Spinal cord (tissue), 10 donors: ENCODE results near the gene OVOL3. TPM values are rescaled to one million over a fixed set of nuclear protein-coding genes. Genes with fewer than 3 reads are reported as not detected.

Source experiments
- DNase-seq, 6 donors: peaks; one replicate each; pipeline versions ENCODE4 v3.0.0 to v3.0.0-alpha.2; 2013 to 2015; ENCODE audit warnings: low spot score in 6 of 6, low read depth in 4 of 6
- H3K27ac ChIP-seq: one replicate; pipeline ENCODE4 v1.5.1; 2013; ENCODE audit warnings: low read depth, low read length, control low read depth
- H3K27me3 ChIP-seq: one replicate; pipeline ENCODE4 v1.6.1; 2013; ENCODE audit warnings: low read length; ENCODE audit not compliant: control insufficient read depth, insufficient read depth
- H3K36me3 ChIP-seq: one replicate; pipeline ENCODE4 v1.6.1; 2013; ENCODE audit warnings: low read length; ENCODE audit not compliant: control insufficient read depth, insufficient read depth
- H3K4me1 ChIP-seq: one replicate; pipeline ENCODE4 v1.6.1; 2013; ENCODE audit warnings: low read length; ENCODE audit not compliant: control insufficient read depth, insufficient read depth
- H3K4me3 ChIP-seq: one replicate; pipeline ENCODE4 v1.5.1; 2013; ENCODE audit warnings: low read depth, low read length, control low read depth
- H3K9me3 ChIP-seq: one replicate; pipeline ENCODE4 v1.6.1; 2013; ENCODE audit warnings: low read length; ENCODE audit not compliant: control insufficient read depth, insufficient read depth
- WGBS: methylation state at CpG from one replicate; pipeline ENCODE4 v1.1.5; 2013; ENCODE audit warnings: missing lambda C conversion rate; ENCODE audit not compliant: insufficient coverage; 5-methylcytosine and 5-hydroxymethylcytosine counted together
- polyA plus RNA-seq, 2 donors: library from polyadenylated mRNA; unstranded; fragments of 120-200 nt; gene quantifications; one replicate each; pipeline ENCODE4 v1.2.1, GENCODE V29; 2013; ENCODE audit not compliant: insufficient read length in 2 of 2
- total RNA-seq, 2 donors: library from RNA; depleted of rRNA in 1 of 2; stranded (reverse); fragments of 120-200 nt in 1 of 2; fragments of >200 nt in 1 of 2; gene quantifications; one replicate each; pipeline versions ENCODE4 v1.2.3 to v1.2.4, GENCODE V29; 2013 to 2014
- donor health status: healthy.

Gene OVOL3
- total and polyA plus RNA-seq, 4 donors = 0.56 TPM; not detected in 3

DNA sequence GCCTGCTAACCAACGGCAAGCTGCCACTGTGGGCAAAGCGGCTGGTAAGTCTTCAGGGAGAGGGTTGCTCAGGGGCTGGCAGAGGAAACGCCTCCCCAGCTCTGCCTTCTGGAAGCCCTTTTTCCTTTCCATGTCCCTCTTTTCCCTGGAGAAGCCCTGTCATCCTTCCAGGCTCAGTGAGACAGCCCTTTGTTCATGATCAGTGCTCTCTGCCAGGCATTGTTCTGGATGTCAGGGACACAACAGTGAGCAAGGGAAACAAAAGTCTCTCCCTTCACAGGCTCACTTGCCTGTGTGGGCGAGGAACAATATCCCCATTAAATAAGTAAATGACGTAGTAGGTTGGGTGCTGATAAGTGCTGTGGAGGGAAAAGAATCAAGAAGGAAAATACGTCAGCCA lies 13.9 kb upstream of the OVOL3 start:
- peaks cover 2% of the 10 kb centered on the region for H3K4me1 ChIP-seq
- H3K4me3 ChIP-seq = no peak overlapping the region
- H3K27me3 ChIP-seq = no peaks in the 10 kb centered on the region
- DNase-seq = peak in 1 of 6 donors; percentile 28
- WGBS = 65% methylated on average over 2 of the region's 6 CpGs
- H3K27ac ChIP-seq = no peak overlapping the region
- peaks cover 38% of the 10 kb centered on the region for H3K36me3 ChIP-seq
- H3K9me3 ChIP-seq = no peaks in the 10 kb centered on the region

DNA sequence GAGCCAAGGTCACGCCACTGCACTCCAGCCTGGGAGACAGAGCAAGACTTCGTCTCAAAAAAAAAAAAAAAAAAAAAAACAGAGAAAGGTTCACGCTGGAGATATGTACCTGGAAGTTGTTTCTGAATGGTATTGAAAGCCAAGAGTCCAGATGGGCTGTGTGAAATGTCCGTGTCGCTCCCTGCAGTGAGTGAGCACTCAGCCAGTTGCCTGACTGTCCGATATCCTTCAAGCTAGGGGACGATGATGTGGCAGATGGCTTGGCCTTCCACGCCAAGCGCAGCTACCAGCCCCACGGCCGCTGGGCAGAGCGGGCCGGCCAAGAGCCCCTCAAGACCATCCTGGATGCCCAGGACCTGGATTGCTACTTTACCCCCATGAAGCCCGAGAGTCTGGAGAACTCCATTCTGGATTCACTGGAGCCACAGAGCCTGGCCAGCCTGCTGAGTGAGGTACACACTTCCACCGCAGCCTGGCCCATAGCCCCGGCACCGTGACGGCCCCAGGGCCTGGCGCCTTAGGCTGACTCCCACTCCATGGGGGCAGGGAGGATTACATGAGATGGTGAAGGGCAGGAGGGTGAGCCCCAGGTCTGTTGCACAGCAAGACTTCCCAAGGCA lies 11.7 kb upstream of the OVOL3 start:
- Histone ChIP-seq H3K36me3 (peaks cover 50% of the 10 kb centered on the region), H3K9me3 (no peaks in the 10 kb centered on the region), H3K27me3 (no peaks in the 10 kb centered on the region), H3K27ac (no peak overlapping the region), H3K4me1 (peaks cover 2% of the 10 kb centered on the region), H3K4me3 (no peak overlapping the region)
- WGBS = 88% methylated on average over 18 of the region's 19 CpGs
- DNase-seq = no peak

DNA sequence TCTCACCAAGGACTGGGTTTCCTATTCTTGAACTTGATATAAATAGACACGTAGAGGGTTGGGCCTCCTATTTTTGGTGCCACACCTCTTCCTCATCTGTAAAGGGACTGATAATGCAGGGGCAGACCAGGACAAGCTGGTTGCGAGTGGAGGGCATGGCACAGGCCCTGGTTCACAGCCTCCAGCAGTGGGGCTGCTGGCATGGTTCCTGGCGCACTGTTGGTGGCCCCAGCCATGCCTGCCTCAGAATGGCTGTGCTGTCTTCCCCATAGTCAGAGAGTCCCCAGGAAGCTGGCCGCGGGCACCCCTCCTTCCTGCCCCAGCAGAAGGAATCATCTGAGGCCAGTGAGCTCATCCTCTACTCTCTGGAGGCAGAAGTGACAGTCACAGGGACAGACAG lies 10.5 kb upstream of the OVOL3 start:
- DNase-seq = no peak
- H3K9me3 ChIP-seq = no peaks in the 10 kb centered on the region
- peaks cover 62% of the 10 kb centered on the region for H3K36me3 ChIP-seq
- H3K27ac ChIP-seq = no peak overlapping the region
- WGBS = 92% methylated on average over 5 of the region's 5 CpGs
- no peak overlapping the region for H3K4me3 ChIP-seq
- H3K4me1 ChIP-seq = peaks cover 2% of the 10 kb centered on the region
- H3K27me3 ChIP-seq = no peaks in the 10 kb centered on the region

DNA sequence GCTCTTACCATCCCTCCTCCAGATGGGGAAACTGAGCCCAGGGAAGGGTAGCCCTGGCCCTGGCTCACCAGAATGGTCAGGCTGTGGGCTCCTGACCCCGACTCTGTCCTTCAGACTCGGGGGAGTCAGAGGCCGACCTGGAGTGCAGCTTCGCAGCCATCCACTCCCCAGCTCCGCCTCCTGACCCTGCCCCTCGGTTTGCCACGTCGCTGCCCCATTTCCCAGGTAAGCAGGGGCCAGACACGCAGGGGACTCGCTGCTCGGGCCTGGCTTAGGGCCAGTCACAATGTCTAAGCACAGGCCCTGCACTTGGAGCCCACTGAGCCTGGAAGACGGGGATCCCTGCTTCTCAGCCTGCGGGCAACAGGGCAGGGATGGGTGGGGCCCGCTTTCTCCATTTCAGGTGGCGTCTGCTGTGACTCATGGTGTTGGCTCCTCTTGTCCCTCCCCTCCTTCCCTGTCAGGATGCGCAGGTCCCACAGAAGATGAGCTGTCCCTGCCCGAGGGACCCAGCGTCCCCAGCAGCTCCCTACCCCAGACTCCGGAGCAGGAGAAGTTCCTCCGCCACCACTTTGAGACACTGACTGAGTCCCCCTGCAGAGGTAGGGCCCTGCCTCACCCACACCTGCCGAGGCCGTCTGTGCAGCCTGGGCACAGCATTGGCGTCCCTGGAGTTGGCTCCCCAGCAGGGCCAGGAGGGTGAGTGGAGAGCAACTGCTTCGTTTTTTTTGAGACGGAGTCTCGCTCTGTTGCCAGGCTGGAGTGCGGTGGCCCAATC lies 9.2 kb upstream of the OVOL3 start:
- H3K27me3 ChIP-seq = no peaks in the 10 kb centered on the region
- H3K27ac ChIP-seq = no peak overlapping the region
- no peaks in the 10 kb centered on the region for H3K9me3 ChIP-seq
- DNase-seq = no peak
- WGBS = 93% methylated on average over 27 of the region's 27 CpGs
- H3K36me3 ChIP-seq = peaks cover 73% of the 10 kb centered on the region
- peaks cover 2% of the 10 kb centered on the region for H3K4me1 ChIP-seq
- no peak overlapping the region for H3K4me3 ChIP-seq

DNA sequence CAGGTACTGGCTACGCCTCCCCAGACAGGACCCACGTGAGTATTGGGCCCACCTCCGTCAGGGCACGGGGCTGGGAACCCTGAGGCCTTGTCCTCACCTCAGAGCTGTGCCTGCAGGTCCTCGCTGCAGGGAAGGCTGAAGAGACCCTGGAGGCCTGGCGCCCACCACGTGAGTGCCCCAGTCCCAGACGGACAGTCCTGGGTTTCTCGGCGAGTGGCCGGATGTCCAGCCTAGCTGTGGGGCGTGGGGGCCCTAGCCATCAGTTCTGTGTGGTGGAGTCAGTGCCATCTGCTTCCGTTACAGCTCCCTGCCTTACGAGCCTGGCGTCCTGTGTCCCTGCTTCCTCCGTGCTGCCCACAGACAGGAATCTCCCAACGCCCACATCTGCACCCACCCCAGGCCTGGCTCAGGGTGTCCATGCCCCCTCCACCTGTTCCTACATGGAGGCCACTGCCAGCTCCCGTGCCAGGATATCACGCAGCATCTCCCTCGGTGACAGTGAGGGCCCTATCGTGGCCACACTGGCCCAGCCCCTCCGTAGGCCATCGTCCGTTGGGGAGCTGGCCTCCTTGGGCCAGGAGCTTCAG lies 7.8 kb upstream of the OVOL3 start:
- WGBS = 94% methylated on average over 24 of the region's 24 CpGs
- Histone ChIP-seq H3K27ac (no peak overlapping the region), H3K9me3 (no peaks in the 10 kb centered on the region), H3K36me3 (peaks cover 83% of the 10 kb centered on the region), H3K4me1 (no peaks in the 10 kb centered on the region), H3K4me3 (no peak overlapping the region), H3K27me3 (no peaks in the 10 kb centered on the region)
- no peak for DNase-seq

DNA sequence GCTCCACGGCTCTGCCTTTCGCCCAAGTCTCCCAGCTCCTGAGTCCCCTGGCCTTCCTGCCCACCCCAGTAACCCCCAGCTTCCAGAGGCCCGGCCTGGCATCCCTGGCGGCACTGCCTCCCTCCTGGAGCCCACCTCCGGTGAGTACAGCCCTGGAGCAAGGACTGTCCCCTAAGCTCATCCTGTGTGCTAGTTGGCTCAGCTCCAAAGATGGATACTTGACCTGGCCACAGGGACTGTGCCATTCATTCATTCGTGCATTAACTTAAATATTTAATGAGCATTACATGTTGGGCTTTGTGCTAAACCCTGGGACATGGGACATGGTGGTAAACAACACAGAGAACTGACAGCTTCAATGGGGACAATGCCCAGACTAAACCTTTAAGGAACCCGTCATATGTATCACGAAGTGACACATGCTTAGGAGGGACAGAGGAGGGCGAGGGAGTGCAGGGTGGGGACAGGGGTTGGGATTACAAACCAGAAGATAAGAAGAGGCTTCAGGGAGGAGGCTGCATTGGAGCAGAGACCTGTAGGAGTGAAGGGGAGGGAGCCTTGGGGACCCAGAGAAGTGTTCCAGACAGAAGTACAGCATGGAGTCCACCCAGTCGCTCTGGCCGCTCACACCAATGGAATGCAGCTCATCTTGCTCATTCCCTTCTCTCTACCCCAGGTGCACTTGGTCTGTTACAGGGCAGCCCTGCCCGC lies 6.9 kb upstream of the OVOL3 start:
- Histone ChIP-seq H3K36me3 (peaks cover 88% of the 10 kb centered on the region), H3K27me3 (no peaks in the 10 kb centered on the region), H3K4me1 (no peaks in the 10 kb centered on the region), H3K27ac (no peak overlapping the region), H3K9me3 (no peaks in the 10 kb centered on the region), H3K4me3 (no peak overlapping the region)
- no peak for DNase-seq
- 91% methylated on average over 10 of the region's 12 CpGs for WGBS

DNA sequence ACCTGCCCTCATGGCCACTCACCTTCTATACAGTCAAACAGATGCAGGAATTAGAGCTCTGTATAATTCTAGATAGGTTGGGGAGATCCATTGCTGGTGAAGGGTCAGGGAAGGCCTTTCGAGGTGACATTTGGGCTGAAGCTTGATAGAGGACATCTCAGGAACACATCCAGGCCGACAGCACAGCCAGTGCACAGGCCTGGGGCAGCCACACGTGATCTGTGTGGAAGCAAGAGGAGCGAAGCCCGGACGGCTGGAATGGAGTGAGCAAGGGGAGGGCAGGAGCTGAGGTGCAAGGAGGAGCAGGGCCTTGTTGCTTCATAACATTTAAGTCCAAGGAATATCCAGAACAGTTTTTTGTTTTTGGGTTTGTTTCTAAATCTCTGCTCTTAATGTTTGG lies 4.5 kb upstream of the OVOL3 start:
- Histone ChIP-seq H3K36me3 (peaks cover 82% of the 10 kb centered on the region), H3K27me3 (no peaks in the 10 kb centered on the region)
- WGBS = 96% methylated on average over 6 of the region's 6 CpGs

DNA sequence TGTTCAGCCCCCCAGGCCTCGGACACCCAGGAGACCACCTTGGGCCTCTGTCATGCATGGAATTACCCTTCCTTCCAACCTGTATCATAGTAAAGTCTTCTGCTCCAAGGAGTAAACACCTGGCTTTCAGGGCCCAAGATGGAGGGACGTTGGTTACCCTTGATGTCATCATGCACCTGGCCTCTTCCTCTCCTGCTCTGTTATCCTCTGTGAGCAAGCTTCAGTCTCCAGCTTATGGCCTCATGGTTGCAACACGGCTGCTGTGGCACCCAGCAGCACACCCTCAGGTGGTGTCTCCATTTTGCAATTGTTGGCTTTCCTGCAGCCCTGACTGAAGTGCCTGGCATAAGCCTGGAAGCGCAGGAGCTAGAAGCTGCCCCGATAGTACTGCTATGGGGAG lies 4.0 kb upstream of the OVOL3 start:
- H3K4me1 ChIP-seq = no peaks in the 10 kb centered on the region
- H3K9me3 ChIP-seq = no peaks in the 10 kb centered on the region
- no peak overlapping the region for H3K4me3 ChIP-seq
- no peaks in the 10 kb centered on the region for H3K27me3 ChIP-seq
- no peak for DNase-seq
- WGBS = 97% methylated on average over 5 of the region's 5 CpGs
- H3K36me3 ChIP-seq = peaks cover 81% of the 10 kb centered on the region
- H3K27ac ChIP-seq = no peak overlapping the region

More for the DNA sequence above, 4.5 kb upstream of the OVOL3 start:
- Histone ChIP-seq H3K4me3 (no peak overlapping the region), H3K4me1 (no peaks in the 10 kb centered on the region), H3K27ac (no peak overlapping the region), H3K9me3 (no peaks in the 10 kb centered on the region)
- no peak for DNase-seq

- peaks cover 12% of the 10 kb centered on the region for H3K4me1 ChIP-seq
- no peak overlapping the region for H3K4me3 ChIP-seq
- no peak overlapping the region for H3K27ac ChIP-seq
- no peaks in the 10 kb centered on the region for H3K27me3 ChIP-seq
- WGBS = 86% methylated on average over 2 of the region's 3 CpGs
- DNase-seq = no peak
- peaks cover 79% of the 10 kb centered on the region for H3K36me3 ChIP-seq
- no peaks in the 10 kb centered on the region for H3K9me3 ChIP-seq
Observed at GRCh38 chr19:36108684-36109083, 2.3 kb upstream of the OVOL3 start.
